ENCODE results near the gene ASTN1.
"Not testable (repeated sequence)": the region's sequence is repeated elsewhere in the genome, so short reads cannot be mapped to it uniquely, and the experiment has no call there.

Gene ASTN1

GRCh38 chr1:177106614-177107365 lies 57.7 kb downstream of the ASTN1 start:
- no peak for DNase-seq (ENCODE audit: low spot score)

DNA sequence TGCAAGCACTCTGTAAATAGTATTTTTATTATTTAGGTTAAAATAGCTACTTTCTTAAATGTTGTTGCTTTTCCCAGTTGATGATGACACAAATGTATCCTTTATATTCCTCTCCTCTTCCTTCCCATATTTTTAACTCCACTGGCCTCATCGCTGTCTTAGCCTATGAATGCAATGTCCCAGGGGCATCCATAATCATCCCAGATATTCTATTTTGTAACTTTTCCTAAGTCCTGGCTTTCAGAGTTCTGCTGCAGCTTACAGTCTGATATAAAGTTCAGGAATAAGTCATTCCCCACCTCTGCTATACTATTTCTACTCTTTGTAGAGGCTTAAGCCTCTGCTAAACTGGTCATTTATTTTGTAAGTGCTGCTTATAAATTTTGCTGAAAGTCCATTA lies 58.3 kb downstream of the ASTN1 start:
- no peak for DNase-seq (ENCODE audit: low spot score)

DNA sequence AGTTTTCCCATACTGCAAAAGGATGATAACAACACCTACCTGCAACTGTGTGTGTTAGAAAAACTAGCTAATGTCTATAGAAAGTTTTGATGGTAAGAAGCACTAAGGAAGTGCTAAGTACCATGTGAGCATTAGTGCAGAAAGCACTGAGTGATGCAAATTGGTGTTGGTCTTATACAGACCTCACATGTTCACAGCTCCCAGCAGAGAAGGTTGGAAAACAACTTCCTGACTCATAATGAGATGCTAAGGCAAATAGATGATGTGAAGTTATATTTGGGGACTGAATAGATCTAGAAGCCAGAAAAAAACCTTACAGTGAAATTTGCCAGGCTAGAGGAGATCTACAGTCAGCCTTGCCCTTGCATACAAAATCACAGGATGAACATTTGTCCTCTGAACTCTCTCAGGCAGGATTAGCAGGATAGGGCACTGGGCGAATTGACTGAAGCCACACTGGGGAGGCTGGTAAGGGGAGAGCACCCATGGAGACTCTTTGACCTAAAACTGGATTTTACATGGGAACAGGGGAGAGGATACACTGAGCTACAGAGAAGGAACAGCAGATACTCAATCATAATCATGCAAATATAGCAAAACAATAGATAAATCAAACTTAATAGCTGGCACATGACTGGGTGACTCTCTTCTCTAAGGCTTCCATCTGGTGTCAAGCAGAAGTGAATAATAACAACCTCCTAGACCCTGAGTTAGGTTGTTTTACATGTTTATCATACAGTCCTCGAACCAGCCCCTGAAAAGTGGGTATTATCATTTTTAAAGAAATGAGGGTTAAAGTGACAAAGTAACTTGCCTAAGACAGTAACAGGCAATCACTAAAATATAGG lies 61.3 kb downstream of the ASTN1 start:
- DNase-seq (ENCODE audit: low spot score): no peak

- no peak for DNase-seq (ENCODE audit: low spot score)
Observed at GRCh38 chr1:177092001-177092400, 72.5 kb downstream of the ASTN1 start.

DNA sequence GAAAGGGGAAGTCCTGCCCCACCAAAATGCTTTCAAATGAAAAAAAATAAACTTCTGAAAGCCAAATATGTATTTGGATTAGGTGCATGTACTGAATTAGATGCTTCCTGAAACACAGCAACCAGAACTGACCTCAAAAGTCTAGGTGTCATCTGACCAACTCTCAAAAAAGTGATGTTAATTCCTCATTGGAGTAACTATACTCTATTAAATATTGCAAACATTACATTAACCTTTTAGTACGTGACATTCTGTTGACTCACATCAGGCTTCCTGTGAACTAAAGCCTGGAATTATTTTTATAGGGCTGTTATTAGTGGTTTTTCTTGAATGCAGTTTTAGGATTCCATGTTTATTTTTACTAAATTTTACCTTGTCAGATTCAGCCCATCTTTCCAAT lies 73.5 kb downstream of the ASTN1 start:
- no peak for DNase-seq (ENCODE audit: low spot score)

GRCh38 chr1:177088966-177089365 lies 75.5 kb downstream of the ASTN1 start:
- no peak for DNase-seq (ENCODE audit: low spot score)

DNA sequence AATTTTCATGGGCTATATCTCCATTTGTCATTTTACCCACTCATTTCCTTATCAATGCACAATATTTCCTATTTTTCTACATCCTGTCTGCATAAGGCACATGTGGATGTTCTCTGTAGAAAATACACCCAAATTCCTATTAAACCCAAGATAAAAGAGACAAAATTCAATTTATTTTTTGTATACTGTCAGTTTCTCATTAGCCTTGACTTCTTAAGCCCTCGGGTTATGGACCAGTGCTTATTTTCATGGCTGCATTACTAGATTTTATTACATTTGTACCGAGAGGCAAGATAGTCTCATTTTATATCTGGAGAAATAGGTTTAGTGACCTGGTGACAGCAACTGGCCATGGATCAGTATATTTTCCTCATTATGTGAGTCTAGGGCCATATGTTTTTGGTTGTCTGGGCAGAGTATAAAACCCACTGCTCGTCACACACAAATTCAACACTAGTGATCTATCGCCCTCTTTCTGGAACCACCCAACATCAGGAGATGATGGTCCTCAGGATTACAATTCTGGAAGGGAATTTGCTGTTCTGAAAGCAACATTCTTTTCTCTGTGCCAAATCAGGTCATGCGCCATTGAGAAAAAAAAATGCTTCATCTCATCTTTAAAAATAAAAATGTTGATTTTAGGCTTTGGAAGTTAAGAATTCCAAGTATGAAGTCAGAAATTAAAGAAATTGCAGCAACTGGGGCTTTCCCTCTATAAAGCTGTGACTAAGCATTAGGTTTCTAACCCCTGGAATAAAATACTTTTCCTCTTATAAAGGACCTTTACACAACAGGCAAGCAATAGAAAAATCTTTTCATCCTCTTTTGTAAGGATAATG lies 81.4 kb downstream of the ASTN1 start:
- DNase-seq (ENCODE audit: low spot score): no peak

DNA sequence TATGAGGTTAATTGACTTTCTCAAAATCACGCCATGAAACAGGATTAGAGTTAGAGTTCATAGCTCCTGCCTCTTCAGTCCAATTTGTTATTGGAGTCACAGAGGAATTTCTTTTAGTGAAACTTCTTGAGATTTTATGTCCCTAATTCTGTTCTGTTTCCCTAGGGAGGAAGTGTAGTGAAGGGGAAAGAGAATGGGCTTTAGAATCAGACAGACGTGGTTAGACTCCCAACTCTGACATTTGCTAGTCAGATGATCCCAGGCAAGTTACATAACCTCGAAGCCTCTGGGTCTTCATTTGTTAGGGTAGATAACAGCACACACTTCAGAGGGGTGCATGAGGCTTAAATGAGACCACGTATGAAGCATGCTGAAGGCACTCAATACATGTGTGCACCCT lies 83.9 kb downstream of the ASTN1 start:
- DNase-seq (ENCODE audit: low spot score): no peak

- DNase-seq (ENCODE audit: low spot score): no peak
Observed at GRCh38 chr1:177077734-177078499, 86.6 kb downstream of the ASTN1 start.

- no peak for DNase-seq (ENCODE audit: low spot score)
Observed at GRCh38 chr1:177077006-177077405, 87.5 kb downstream of the ASTN1 start.

DNA sequence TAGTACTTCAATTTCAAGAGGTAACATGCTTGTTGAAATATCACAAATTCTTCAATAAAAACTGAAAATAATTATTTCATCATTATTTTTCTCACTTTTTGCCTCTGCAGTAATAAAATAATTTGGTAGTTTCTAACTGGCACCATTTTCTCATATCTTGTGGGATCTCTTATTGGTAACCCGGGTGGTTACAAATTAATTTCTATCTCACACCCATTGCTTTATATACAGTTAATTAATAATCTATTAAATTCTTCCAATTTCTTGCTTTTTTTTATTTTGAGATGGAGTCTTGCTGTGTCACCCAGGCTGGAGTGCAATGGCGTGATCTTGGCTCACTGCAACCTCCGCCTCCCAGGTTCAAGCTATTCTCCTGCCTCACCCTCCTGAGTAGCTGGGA lies 89.7 kb downstream of the ASTN1 start:
- DNase-seq (ENCODE audit: low spot score): not testable (repeated sequence)

DNA sequence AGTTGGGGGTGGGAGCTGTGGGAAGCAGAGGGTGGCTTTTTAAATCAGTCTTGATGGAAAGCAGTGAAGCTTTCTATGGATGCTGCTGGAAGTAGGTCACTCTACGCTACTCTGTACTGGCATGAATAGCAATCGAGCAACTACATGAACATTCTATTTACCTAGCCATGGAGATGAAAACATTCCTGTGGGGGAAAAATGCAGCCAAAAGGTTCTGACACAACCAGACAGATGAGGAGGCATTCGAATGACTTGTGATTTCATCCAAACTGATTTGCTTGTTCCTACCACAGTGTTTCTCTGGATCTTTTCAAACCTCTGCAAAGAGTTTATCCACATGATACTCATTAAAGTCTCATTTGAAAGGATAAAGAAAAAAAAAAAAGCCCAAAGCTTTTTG lies 95.0 kb downstream of the ASTN1 start:
- no peak for DNase-seq (ENCODE audit: low spot score)

- no peak for DNase-seq (ENCODE audit: low spot score)
Observed at GRCh38 chr1:177067752-177068410, 96.6 kb downstream of the ASTN1 start.

GRCh38 chr1:177065430-177065829 lies 99.1 kb downstream of the ASTN1 start:
- no peak for DNase-seq (ENCODE audit: low spot score)

- no peak for DNase-seq (ENCODE audit: low spot score)
Observed at GRCh38 chr1:177063648-177064047, 100.9 kb downstream of the ASTN1 start.

DNA sequence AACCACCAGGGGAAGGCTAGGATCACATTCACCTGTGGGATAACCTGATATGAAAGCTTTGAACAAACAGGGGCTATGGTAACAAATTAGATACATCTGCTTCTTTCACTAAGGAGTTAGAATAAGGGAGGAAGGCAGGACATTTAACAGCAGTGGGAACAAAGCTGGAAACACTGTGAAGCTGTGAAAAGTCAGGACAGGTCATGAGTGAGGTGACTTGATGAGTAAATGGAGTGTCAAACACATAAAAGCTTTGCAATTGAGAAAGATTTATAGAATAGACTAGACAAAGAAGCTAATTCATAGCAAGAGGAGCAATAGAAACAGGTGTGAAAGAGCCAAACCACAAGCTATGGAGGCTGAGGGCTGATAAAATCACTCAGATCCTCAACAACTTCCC lies 110.0 kb downstream of the ASTN1 start:
- no peak for DNase-seq (ENCODE audit: low spot score)

DNA sequence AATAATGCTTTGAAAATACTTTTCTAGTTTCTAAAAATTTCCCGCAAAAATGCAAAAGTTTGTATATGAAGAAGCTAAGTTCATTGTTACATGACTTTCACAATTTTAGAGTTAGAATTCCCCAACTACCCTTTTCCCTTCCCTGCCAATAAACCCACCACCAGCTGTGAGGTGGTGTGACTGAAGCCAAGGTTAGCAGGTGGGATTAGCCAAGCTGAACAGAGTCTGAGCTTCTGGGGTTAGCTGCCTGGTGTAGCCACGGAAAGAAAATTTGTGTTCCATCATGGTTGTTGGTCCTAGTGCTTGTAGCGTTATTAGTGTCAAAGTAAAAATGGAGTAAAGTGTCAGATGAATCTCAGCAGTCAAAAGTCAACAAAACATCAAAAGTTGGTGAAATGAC lies 110.9 kb downstream of the ASTN1 start:
- no peak for DNase-seq (ENCODE audit: low spot score)

GRCh38 chr1:177048314-177049069 lies 116.0 kb downstream of the ASTN1 start:
- DNase-seq (ENCODE audit: low spot score): no peak

DNA sequence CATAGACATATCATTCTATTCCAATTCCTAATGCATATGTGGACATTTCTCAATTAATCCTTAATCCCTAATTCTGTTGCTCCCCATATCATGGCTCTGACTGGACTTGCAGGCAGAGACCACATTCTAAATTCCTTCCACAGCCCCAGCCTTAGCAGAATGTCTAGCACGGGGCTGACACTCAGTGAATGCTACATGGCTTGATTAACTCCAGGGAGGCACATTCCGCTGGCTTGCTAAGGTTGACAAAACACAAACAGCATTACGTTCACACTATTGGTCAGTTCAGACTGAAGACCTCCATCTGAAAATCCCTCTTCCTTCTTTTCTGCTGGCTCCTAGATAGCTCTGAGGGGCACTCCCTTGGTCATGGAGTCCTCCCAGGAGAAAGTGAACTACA lies 119.4 kb downstream of the ASTN1 start:
- no peak for DNase-seq (ENCODE audit: low spot score)

GRCh38 chr1:177044390-177044789 lies 120.1 kb downstream of the ASTN1 start:
- no peak for DNase-seq (ENCODE audit: low spot score)

GRCh38 chr1:177043597-177043996 lies 120.9 kb downstream of the ASTN1 start:
- no peak for DNase-seq (ENCODE audit: low spot score)
